ENCODE results near the gene PYHIN1.

GRCh38 chr1:158930504-158930903, 848 bp upstream of the PYHIN1 start:
- TF ChIP-seq CTCF (IDR thresholded peaks at IDR 0.05): no peak
- TF ChIP-seq POLR2A (IDR thresholded peaks at IDR 0.05): no peak
- TF ChIP-seq EP300 (IDR thresholded peaks at IDR 0.05): no peak
- TF ChIP-seq POLR2AphosphoS5 (IDR thresholded peaks at IDR 0.05): no peak

Measured in gastroesophageal sphincter (tissue), 3 donors.